WERI-Rb-1 (cell line): ENCODE measurements around the gene PRR16.
"Not testable (repeated sequence)": the region's sequence is repeated elsewhere in the genome, so short reads cannot be mapped to it uniquely, and the experiment has no call there.

Source experiments
- DNase-seq: peaks from one replicate; pipeline ENCODE4 v3.0.0-alpha.2; 2020
- H3K27ac ChIP-seq: fragments of 250-450 bp; sonication (Bioruptor Pico); 2 replicates; pipeline ENCODE4 v1.5.1; 2020; ENCODE audit warnings: mild to moderate bottlenecking, moderate library complexity
- H3K27me3 ChIP-seq: fragments of 250-450 bp; sonication (Bioruptor Pico); 2 replicates; pipeline ENCODE4 v1.5.1; 2021; ENCODE audit warnings: mild to moderate bottlenecking, low read depth, moderate library complexity; ENCODE audit not compliant: insufficient read depth, severe bottlenecking
- H3K36me3 ChIP-seq: fragments of 250-450 bp; sonication (Bioruptor Pico); 2 replicates; pipeline ENCODE4 v1.5.1; 2020; ENCODE audit warnings: mild to moderate bottlenecking, moderate library complexity
- H3K4me3 ChIP-seq: 2 replicates; pipeline ENCODE4 v1.5.1; 2011; ENCODE audit warnings: low read depth, mild to moderate bottlenecking, control low read depth, low read length
- H3K9me3 ChIP-seq: fragments of 250-450 bp; sonication (Bioruptor Pico); 2 replicates; pipeline ENCODE4 v1.5.1; 2021; ENCODE audit warnings: mild to moderate bottlenecking, moderate library complexity; ENCODE audit not compliant: severe bottlenecking
- CTCF ChIP-seq: IDR thresholded peaks from 2 replicates; pipeline ENCODE4 v1.5.1; 2011; ENCODE audit warnings: low read depth, mild to moderate bottlenecking, control low read depth, inconsistent platforms, low read length

Gene PRR16

GRCh38 chr5:120463991-120464626 is at the start of gene PRR16:
Gene PRR16, plus strand, starts transcription at chr5:120464300.
- DNase-seq: peak; percentile 65
- Histone ChIP-seq H3K9me3 (no peaks in the 10 kb centered on the region), H3K27me3 (no peaks in the 10 kb centered on the region), H3K4me3 (peak within 1 kb of the TSS; percentile 88), H3K36me3 (no peaks in the 10 kb centered on the region), H3K27ac (peak within 1 kb of the TSS; percentile 32)
- TF ChIP-seq CTCF: peak; percentile 32; the same call in 1 of the 2 replicates

DNA sequence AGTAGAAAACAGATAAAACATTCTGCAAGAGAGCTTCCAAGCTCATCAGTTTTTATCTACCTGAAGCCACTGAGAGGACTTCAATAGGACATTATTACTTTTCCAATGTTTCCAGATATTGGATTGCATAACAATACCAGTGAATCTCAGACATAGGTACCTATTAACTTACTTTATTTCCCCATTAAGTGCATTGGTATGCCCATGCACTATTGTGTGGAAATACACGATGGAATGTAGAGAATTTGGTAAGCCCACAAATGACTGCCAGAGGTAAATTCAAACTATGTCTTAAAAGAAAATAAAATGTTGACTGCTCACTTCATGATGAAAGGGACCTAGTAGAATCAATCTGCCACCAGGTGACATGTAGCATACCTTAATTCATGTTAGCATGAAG is 48.1 kb upstream of the PRR16 start:
- H3K27me3 ChIP-seq: no peaks in the 10 kb centered on the region
- DNase-seq: no peak
- H3K4me3 ChIP-seq: no peak overlapping the region
- H3K27ac ChIP-seq: no peak overlapping the region
- no peaks in the 10 kb centered on the region for H3K9me3 ChIP-seq
- no peak for TF ChIP-seq CTCF
- no peaks in the 10 kb centered on the region for H3K36me3 ChIP-seq

GRCh38 chr5:120419127-120419526 is 45.0 kb upstream of the PRR16 start:
- no peak for TF ChIP-seq CTCF
- DNase-seq: no peak
- H3K9me3 ChIP-seq: no peaks in the 10 kb centered on the region
- no peak overlapping the region for H3K4me3 ChIP-seq
- no peaks in the 10 kb centered on the region for H3K36me3 ChIP-seq
- H3K27me3 ChIP-seq: no peaks in the 10 kb centered on the region
- no peak overlapping the region for H3K27ac ChIP-seq

DNA sequence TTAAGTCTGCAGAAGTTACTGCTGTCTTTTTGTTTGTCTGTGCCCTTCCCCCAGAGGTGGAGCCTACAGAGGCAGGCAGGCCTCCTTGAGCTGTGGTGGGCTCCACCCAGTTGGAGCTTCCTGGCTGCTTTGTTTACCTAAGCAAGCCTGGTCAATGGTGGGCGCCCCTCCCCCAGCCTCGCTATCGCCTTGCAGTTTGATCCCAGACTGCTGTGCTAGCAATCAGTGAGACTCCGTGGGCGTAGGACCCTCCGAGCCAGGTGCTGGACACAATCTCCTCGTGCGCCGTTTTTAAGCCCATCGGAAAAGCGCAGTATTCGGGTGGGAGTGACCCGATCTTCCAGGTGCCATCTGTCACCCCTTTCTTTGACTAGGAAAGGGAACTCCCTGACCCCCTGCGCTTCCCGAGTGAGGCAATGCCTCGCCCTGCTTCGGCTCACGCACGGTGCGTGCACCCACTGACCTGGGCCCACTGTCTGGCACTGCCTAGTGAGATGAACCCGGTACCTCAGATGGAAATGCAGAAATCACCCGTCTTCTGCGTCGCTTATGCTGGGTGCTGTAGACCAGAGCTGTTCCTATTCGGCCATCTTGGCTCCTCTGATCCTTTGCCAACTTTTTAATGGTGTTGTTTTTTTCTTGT is 37.3 kb upstream of the PRR16 start:
- H3K4me3 ChIP-seq, H3K27ac ChIP-seq, H3K36me3 ChIP-seq, H3K27me3 ChIP-seq, DNase-seq, H3K9me3 ChIP-seq: not testable (repeated sequence)

- H3K4me3 ChIP-seq: no peak overlapping the region
- no peaks in the 10 kb centered on the region for H3K9me3 ChIP-seq
- DNase-seq: no peak
- H3K27me3 ChIP-seq: no peaks in the 10 kb centered on the region
- no peak overlapping the region for H3K27ac ChIP-seq
- no peak for TF ChIP-seq CTCF
- no peaks in the 10 kb centered on the region for H3K36me3 ChIP-seq
These were observed 33.5 kb upstream of the PRR16 start for GRCh38 chr5:120430572-120430971.

- H3K27me3 ChIP-seq: no peaks in the 10 kb centered on the region
- no peaks in the 10 kb centered on the region for H3K9me3 ChIP-seq
- H3K4me3 ChIP-seq: no peak overlapping the region
- H3K36me3 ChIP-seq: no peaks in the 10 kb centered on the region
- no peak for DNase-seq
- no peak overlapping the region for H3K27ac ChIP-seq
- TF ChIP-seq CTCF: no peak
These were observed 31.2 kb upstream of the PRR16 start for GRCh38 chr5:120432861-120433260.
